Measurements from ENCODE around the gene LGALS7.

Gene LGALS7

GRCh38 chr19:38742906-38743305 is 30.4 kb downstream of the LGALS7 start:
- H3K36me3 ChIP-seq (ENCODE audit: control insufficient read depth in 1 of 2, insufficient read depth in 2 of 2, low read length in 2 of 2) = no peaks in the 10 kb centered on the region
- H3K4me1 ChIP-seq (ENCODE audit: control insufficient read depth in 1 of 2, insufficient read depth in 2 of 2, low read length in 2 of 2) = no peaks in the 10 kb centered on the region
- H3K27me3 ChIP-seq (ENCODE audit: low read depth, low read length) = no peaks in the 10 kb centered on the region
- H3K27ac ChIP-seq (ENCODE audit: low read length) = no peak overlapping the region
- no peaks in the 10 kb centered on the region for H3K9me3 ChIP-seq (ENCODE audit: control insufficient read depth in 1 of 2, low read length in 2 of 2)
- H3K4me3 ChIP-seq (ENCODE audit: low read depth in 1 of 2, low read length in 2 of 2) = no peak overlapping the region

- Histone ChIP-seq H3K36me3 (ENCODE audit: control insufficient read depth in 1 of 2, insufficient read depth in 2 of 2, low read length in 2 of 2) (no peaks in the 10 kb centered on the region), H3K4me1 (ENCODE audit: control insufficient read depth in 1 of 2, insufficient read depth in 2 of 2, low read length in 2 of 2) (no peaks in the 10 kb centered on the region), H3K27ac (ENCODE audit: low read length) (no peak overlapping the region), H3K4me3 (ENCODE audit: low read depth in 1 of 2, low read length in 2 of 2) (no peak overlapping the region), H3K27me3 (ENCODE audit: low read depth, low read length) (no peaks in the 10 kb centered on the region), H3K9me3 (ENCODE audit: control insufficient read depth in 1 of 2, low read length in 2 of 2) (no peaks in the 10 kb centered on the region)
These were observed 31.0 kb downstream of the LGALS7 start for GRCh38 chr19:38742296-38742695.

GRCh38 chr19:38741670-38742069 is 31.6 kb downstream of the LGALS7 start:
- Histone ChIP-seq H3K27me3 (ENCODE audit: low read depth, low read length) (no peaks in the 10 kb centered on the region), H3K4me3 (ENCODE audit: low read depth in 1 of 2, low read length in 2 of 2) (no peak overlapping the region), H3K27ac (ENCODE audit: low read length) (no peak overlapping the region), H3K36me3 (ENCODE audit: control insufficient read depth in 1 of 2, insufficient read depth in 2 of 2, low read length in 2 of 2) (no peaks in the 10 kb centered on the region), H3K9me3 (ENCODE audit: control insufficient read depth in 1 of 2, low read length in 2 of 2) (no peaks in the 10 kb centered on the region), H3K4me1 (ENCODE audit: control insufficient read depth in 1 of 2, insufficient read depth in 2 of 2, low read length in 2 of 2) (no peaks in the 10 kb centered on the region)

GRCh38 chr19:38740932-38741331 is 32.4 kb downstream of the LGALS7 start:
- no peak overlapping the region for H3K27ac ChIP-seq (ENCODE audit: low read length)
- H3K27me3 ChIP-seq (ENCODE audit: low read depth, low read length) = no peaks in the 10 kb centered on the region
- no peaks in the 10 kb centered on the region for H3K9me3 ChIP-seq (ENCODE audit: control insufficient read depth in 1 of 2, low read length in 2 of 2)
- H3K4me1 ChIP-seq (ENCODE audit: control insufficient read depth in 1 of 2, insufficient read depth in 2 of 2, low read length in 2 of 2) = no peaks in the 10 kb centered on the region
- no peaks in the 10 kb centered on the region for H3K36me3 ChIP-seq (ENCODE audit: control insufficient read depth in 1 of 2, insufficient read depth in 2 of 2, low read length in 2 of 2)
- no peak overlapping the region for H3K4me3 ChIP-seq (ENCODE audit: low read depth in 1 of 2, low read length in 2 of 2)

GRCh38 chr19:38740257-38740592 is 33.1 kb downstream of the LGALS7 start:
- Histone ChIP-seq H3K4me3 (ENCODE audit: low read depth in 1 of 2, low read length in 2 of 2) (no peak overlapping the region), H3K4me1 (ENCODE audit: control insufficient read depth in 1 of 2, insufficient read depth in 2 of 2, low read length in 2 of 2) (peaks cover 0 to under 1% of the 10 kb centered on the region in 2 donors), H3K27ac (ENCODE audit: low read length) (no peak overlapping the region), H3K9me3 (ENCODE audit: control insufficient read depth in 1 of 2, low read length in 2 of 2) (no peaks in the 10 kb centered on the region), H3K27me3 (ENCODE audit: low read depth, low read length) (no peaks in the 10 kb centered on the region), H3K36me3 (ENCODE audit: control insufficient read depth in 1 of 2, insufficient read depth in 2 of 2, low read length in 2 of 2) (no peaks in the 10 kb centered on the region)

GRCh38 chr19:38739440-38740256 is 33.7 kb downstream of the LGALS7 start:
- Histone ChIP-seq H3K4me3 (ENCODE audit: low read depth in 1 of 2, low read length in 2 of 2) (no peak overlapping the region), H3K27me3 (ENCODE audit: low read depth, low read length) (no peaks in the 10 kb centered on the region), H3K36me3 (ENCODE audit: control insufficient read depth in 1 of 2, insufficient read depth in 2 of 2, low read length in 2 of 2) (no peaks in the 10 kb centered on the region), H3K9me3 (ENCODE audit: control insufficient read depth in 1 of 2, low read length in 2 of 2) (no peaks in the 10 kb centered on the region), H3K4me1 (ENCODE audit: control insufficient read depth in 1 of 2, insufficient read depth in 2 of 2, low read length in 2 of 2) (peaks cover 0 to 5% of the 10 kb centered on the region in 2 donors), H3K27ac (ENCODE audit: low read length) (no peak overlapping the region)

- no peak overlapping the region for H3K27ac ChIP-seq (ENCODE audit: low read length)
- H3K9me3 ChIP-seq (ENCODE audit: control insufficient read depth in 1 of 2, low read length in 2 of 2) = no peaks in the 10 kb centered on the region
- no peaks in the 10 kb centered on the region for H3K27me3 ChIP-seq (ENCODE audit: low read depth, low read length)
- H3K36me3 ChIP-seq (ENCODE audit: control insufficient read depth in 1 of 2, insufficient read depth in 2 of 2, low read length in 2 of 2) = no peaks in the 10 kb centered on the region
- H3K4me1 ChIP-seq (ENCODE audit: control insufficient read depth in 1 of 2, insufficient read depth in 2 of 2, low read length in 2 of 2) = peaks cover 0 to 5% of the 10 kb centered on the region in 2 donors
- H3K4me3 ChIP-seq (ENCODE audit: low read depth in 1 of 2, low read length in 2 of 2) = no peak overlapping the region
These were observed 35.2 kb downstream of the LGALS7 start for GRCh38 chr19:38737921-38738737.

GRCh38 chr19:38737281-38737865 is 35.9 kb downstream of the LGALS7 start:
- H3K4me1 ChIP-seq (ENCODE audit: control insufficient read depth in 1 of 2, insufficient read depth in 2 of 2, low read length in 2 of 2) = peaks cover 0 to 9% of the 10 kb centered on the region in 2 donors
- no peak overlapping the region for H3K27ac ChIP-seq (ENCODE audit: low read length)
- H3K4me3 ChIP-seq (ENCODE audit: low read depth in 1 of 2, low read length in 2 of 2) = no peak overlapping the region

GRCh38 chr19:38736413-38737280 is 36.7 kb downstream of the LGALS7 start:
- no peaks in the 10 kb centered on the region for H3K27me3 ChIP-seq (ENCODE audit: low read depth, low read length)
- H3K4me3 ChIP-seq (ENCODE audit: low read depth in 1 of 2, low read length in 2 of 2) = peak overlapping the region in 1 of 2 donors; percentile 42
- H3K36me3 ChIP-seq (ENCODE audit: control insufficient read depth in 1 of 2, insufficient read depth in 2 of 2, low read length in 2 of 2) = peaks cover 0 to under 1% of the 10 kb centered on the region in 2 donors
- H3K4me1 ChIP-seq (ENCODE audit: control insufficient read depth in 1 of 2, insufficient read depth in 2 of 2, low read length in 2 of 2) = peaks cover 0 to 9% of the 10 kb centered on the region in 2 donors
- H3K27ac ChIP-seq (ENCODE audit: low read length) = no peak overlapping the region
- H3K9me3 ChIP-seq (ENCODE audit: control insufficient read depth in 1 of 2, low read length in 2 of 2) = no peaks in the 10 kb centered on the region

More at GRCh38 chr19:38737281-38737865, 35.9 kb downstream of the LGALS7 start:
- Histone ChIP-seq H3K9me3 (ENCODE audit: control insufficient read depth in 1 of 2, low read length in 2 of 2) (no peaks in the 10 kb centered on the region), H3K36me3 (ENCODE audit: control insufficient read depth in 1 of 2, insufficient read depth in 2 of 2, low read length in 2 of 2) (no peaks in the 10 kb centered on the region), H3K27me3 (ENCODE audit: low read depth, low read length) (no peaks in the 10 kb centered on the region)

GRCh38 chr19:38736036-38736412 is 37.3 kb downstream of the LGALS7 start:
- no peaks in the 10 kb centered on the region for H3K9me3 ChIP-seq (ENCODE audit: control insufficient read depth in 1 of 2, low read length in 2 of 2)
- H3K27ac ChIP-seq (ENCODE audit: low read length) = no peak overlapping the region
- no peaks in the 10 kb centered on the region for H3K27me3 ChIP-seq (ENCODE audit: low read depth, low read length)
- peak overlapping the region in 1 of 2 donors; percentile 42 for H3K4me3 ChIP-seq (ENCODE audit: low read depth in 1 of 2, low read length in 2 of 2)
- peaks cover under 1 to 7% of the 10 kb centered on the region in 2 donors for H3K36me3 ChIP-seq (ENCODE audit: control insufficient read depth in 1 of 2, insufficient read depth in 2 of 2, low read length in 2 of 2)
- H3K4me1 ChIP-seq (ENCODE audit: control insufficient read depth in 1 of 2, insufficient read depth in 2 of 2, low read length in 2 of 2) = peaks cover 0 to 9% of the 10 kb centered on the region in 2 donors

All from muscle layer of duodenum (tissue), 2 donors.